ENCODE data around the gene PRRG2.

Gene PRRG2

DNA sequence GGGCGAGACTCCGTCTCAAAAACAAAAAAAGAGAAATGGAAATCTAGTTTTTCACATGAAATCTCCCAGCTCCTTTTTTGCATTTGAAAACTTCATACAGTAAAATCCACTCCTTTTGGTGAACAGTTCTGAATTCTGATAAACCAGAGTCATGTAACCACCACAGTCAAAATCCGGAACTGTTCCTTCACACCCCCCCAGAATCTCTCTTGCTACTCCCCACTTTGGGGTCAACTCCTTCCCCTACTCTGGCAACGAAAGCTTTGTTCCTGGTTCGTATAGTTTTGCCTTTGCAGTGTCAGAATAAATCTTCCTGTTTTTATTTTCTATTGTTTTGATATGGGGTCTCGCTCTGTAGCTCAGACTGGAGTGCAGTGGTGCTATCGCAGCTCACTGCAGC lies 29.6 kb upstream of the PRRG2 start:
- H3K4me2 ChIP-seq = no peak overlapping the region
- no peaks in the 10 kb centered on the region for H3K27me3 ChIP-seq (ENCODE audit: insufficient read depth, low read depth)
- peaks cover 9% of the 10 kb centered on the region for H3K4me1 ChIP-seq (ENCODE audit: low read depth, poor library complexity, severe bottlenecking)
- H3K4me3 ChIP-seq (IDR thresholded peaks at IDR 0.05; ENCODE audit: insufficient read depth, low read depth, low read length) = no peak overlapping the region
- H4K20me1 ChIP-seq (ENCODE audit: insufficient read depth) = no peaks in the 10 kb centered on the region
- H3K9ac ChIP-seq = no peak overlapping the region
- H2AFZ ChIP-seq (ENCODE audit: low read depth) = no peak overlapping the region
- no peak for TF ChIP-seq CTCF (conservative IDR thresholded peaks at IDR 0.05; ENCODE audit: low read depth, low read length)
- no peak overlapping the region for H3K27ac ChIP-seq
- no peaks in the 10 kb centered on the region for H3K36me3 ChIP-seq (ENCODE audit: insufficient read depth)
- H3K79me2 ChIP-seq (ENCODE audit: insufficient read depth, low read depth) = no peaks in the 10 kb centered on the region

- no peaks in the 10 kb centered on the region for H3K4me1 ChIP-seq (ENCODE audit: low read depth, poor library complexity, severe bottlenecking)
- H4K20me1 ChIP-seq (ENCODE audit: insufficient read depth) = no peaks in the 10 kb centered on the region
- no peaks in the 10 kb centered on the region for H3K27me3 ChIP-seq (ENCODE audit: insufficient read depth, low read depth)
- H3K4me3 ChIP-seq (IDR thresholded peaks at IDR 0.05; ENCODE audit: insufficient read depth, low read depth, low read length) = no peak overlapping the region
- H3K27ac ChIP-seq = no peak overlapping the region
- no peak overlapping the region for H2AFZ ChIP-seq (ENCODE audit: low read depth)
- no peak overlapping the region for H3K4me2 ChIP-seq
- H3K79me2 ChIP-seq (ENCODE audit: insufficient read depth, low read depth) = no peaks in the 10 kb centered on the region
- H3K9ac ChIP-seq = no peak overlapping the region
- no peak for TF ChIP-seq CTCF (conservative IDR thresholded peaks at IDR 0.05; ENCODE audit: low read depth, low read length)
- H3K36me3 ChIP-seq (ENCODE audit: insufficient read depth) = no peaks in the 10 kb centered on the region
Observed at GRCh38 chr19:49552749-49553148, 28.4 kb upstream of the PRRG2 start.

DNA sequence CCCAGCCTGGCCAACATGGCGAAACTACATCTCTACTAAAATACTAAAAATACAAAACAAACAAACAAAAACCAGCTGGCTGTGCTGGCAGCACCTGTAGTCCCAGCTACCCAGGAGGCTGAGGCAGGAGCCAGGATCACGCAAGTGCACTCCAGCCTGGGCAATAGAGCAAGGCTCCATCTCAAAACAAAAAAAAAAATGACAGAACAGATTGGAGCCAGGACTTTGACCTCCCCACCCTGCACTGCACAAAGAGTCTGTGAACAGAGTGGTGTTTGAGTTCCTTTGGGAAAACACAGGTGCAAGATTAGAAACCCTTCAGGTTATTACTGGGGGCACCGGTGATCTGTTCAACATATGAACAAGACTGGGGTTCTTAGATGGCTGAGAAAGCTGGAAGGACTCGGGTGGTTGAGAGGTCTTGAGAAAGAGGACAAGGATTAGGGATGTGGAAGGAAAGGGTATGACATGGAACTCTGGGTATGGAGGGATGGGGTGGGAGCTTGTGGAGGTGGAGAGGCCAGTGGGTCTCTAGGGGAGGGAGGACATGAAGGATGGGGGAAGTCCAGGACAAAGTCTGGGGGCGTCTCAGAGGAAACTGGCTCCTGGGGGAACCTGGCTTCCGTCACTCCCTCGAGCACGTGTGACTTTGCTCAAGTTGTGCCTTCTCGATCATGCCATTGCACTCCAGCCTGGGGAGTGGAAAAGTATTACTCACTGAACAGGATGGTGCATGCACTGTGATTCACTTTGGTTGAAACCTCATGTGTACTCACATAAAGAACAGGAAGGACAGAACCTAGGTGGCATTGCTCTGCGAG lies 27.5 kb upstream of the PRRG2 start:
- no peaks in the 10 kb centered on the region for H3K4me1 ChIP-seq (ENCODE audit: low read depth, poor library complexity, severe bottlenecking)
- no peak overlapping the region for H3K27ac ChIP-seq
- no peaks in the 10 kb centered on the region for H3K79me2 ChIP-seq (ENCODE audit: insufficient read depth, low read depth)
- H3K4me2 ChIP-seq = no peak overlapping the region
- no peak overlapping the region for H3K9ac ChIP-seq
- no peak overlapping the region for H3K4me3 ChIP-seq (IDR thresholded peaks at IDR 0.05; ENCODE audit: insufficient read depth, low read depth, low read length)
- no peak overlapping the region for H2AFZ ChIP-seq (ENCODE audit: low read depth)
- H3K36me3 ChIP-seq (ENCODE audit: insufficient read depth) = no peaks in the 10 kb centered on the region
- no peak for TF ChIP-seq CTCF (conservative IDR thresholded peaks at IDR 0.05; ENCODE audit: low read depth, low read length)
- no peaks in the 10 kb centered on the region for H4K20me1 ChIP-seq (ENCODE audit: insufficient read depth)
- no peaks in the 10 kb centered on the region for H3K27me3 ChIP-seq (ENCODE audit: insufficient read depth, low read depth)

- Histone ChIP-seq H3K36me3 (ENCODE audit: insufficient read depth) (no peaks in the 10 kb centered on the region), H3K9ac (no peak overlapping the region), H3K27me3 (ENCODE audit: insufficient read depth, low read depth) (no peaks in the 10 kb centered on the region), H3K27ac (no peak overlapping the region), H3K79me2 (ENCODE audit: insufficient read depth, low read depth) (no peaks in the 10 kb centered on the region), H3K4me3 (IDR thresholded peaks at IDR 0.05; ENCODE audit: insufficient read depth, low read depth, low read length) (no peak overlapping the region), H3K4me2 (no peak overlapping the region), H3K4me1 (ENCODE audit: low read depth, poor library complexity, severe bottlenecking) (no peaks in the 10 kb centered on the region), H4K20me1 (ENCODE audit: insufficient read depth) (no peaks in the 10 kb centered on the region), H2AFZ (ENCODE audit: low read depth) (no peak overlapping the region)
- no peak for TF ChIP-seq CTCF (conservative IDR thresholded peaks at IDR 0.05; ENCODE audit: low read depth, low read length)
Observed at GRCh38 chr19:49554701-49555181, 26.4 kb upstream of the PRRG2 start.
